HepG2 (cell line): ENCODE measurements around the gene PDE1C.

ENCODE experiments used
- CHD2 ChIP-seq: IDR thresholded peaks from 2 replicates; pipeline ENCODE4 v1.6.1; 2011; ENCODE audit warnings: low read depth, low read length, improper control_type of control experiment
- SAFB2 ChIP-seq: sonication (generic); formaldehyde crosslinking; IDR thresholded peaks from 2 replicates; pipeline ENCODE4 v1.5.1; 2020; ENCODE audit warnings: missing genetic modification reagents, low read depth, mild to moderate bottlenecking, borderline replicate concordance

DNA sequence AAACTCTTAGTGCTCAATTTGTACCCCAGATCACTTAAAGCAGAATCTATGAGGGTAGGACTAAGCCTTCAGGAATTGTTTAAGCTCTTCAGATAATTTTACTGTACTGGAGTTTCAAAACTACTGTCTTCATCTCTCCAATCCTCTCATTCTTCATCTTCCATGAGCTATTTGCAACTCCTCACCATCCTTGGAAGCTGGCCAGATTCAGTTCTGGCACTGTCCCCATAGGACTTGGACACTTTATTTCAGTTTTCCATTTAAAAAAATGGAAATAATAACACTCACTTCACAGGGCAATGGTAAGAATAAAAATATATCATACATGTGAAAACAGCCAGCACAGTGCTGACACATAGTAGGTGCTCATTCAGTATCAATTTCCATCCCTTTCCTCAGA lies 308.6 kb downstream of the PDE1C start:
- no peak for TF ChIP-seq CHD2
- no peak for TF ChIP-seq SAFB2 (CRISPR knock-in tag)
